NCI-H2196 (cell line): ENCODE results near the gene ARHGAP4.

Experiments
- DNase-seq: peaks from one replicate; lab custom pipeline; 2025; ENCODE audit not compliant: unreplicated experiment; lab: John Stamatoyannopoulos, UW

ARHGAP4 gene

GRCh38 chrX:153908219-153908860, 17.7 kb downstream of the ARHGAP4 start:
- DNase-seq: no peak

DNA sequence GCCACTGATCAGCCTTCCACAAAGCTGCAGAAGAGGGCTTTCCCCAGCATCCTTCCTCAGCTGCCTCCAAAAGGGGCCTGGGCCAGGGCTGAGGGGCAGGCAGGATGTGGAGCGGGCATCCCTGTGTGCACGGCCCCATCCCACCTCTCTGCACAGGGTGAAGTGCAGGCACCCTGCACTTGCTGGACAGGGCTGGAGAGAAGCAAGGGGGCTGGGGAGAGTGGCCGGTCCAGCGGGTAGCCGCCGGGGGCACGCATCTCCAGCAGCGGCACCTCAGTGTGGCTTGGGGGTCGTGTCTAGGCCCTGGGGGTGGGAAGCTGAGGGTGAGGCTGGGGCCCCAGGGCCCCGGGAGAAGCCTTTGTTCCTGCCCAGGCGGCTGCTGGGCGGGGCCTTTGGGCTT, 18.6 kb downstream of the ARHGAP4 start:
- DNase-seq: no peak

- no peak for DNase-seq
Measured at GRCh38 chrX:153906126-153906917, 19.7 kb downstream of the ARHGAP4 start.

GRCh38 chrX:153905481-153906095, 20.5 kb downstream of the ARHGAP4 start:
- no peak for DNase-seq

DNA sequence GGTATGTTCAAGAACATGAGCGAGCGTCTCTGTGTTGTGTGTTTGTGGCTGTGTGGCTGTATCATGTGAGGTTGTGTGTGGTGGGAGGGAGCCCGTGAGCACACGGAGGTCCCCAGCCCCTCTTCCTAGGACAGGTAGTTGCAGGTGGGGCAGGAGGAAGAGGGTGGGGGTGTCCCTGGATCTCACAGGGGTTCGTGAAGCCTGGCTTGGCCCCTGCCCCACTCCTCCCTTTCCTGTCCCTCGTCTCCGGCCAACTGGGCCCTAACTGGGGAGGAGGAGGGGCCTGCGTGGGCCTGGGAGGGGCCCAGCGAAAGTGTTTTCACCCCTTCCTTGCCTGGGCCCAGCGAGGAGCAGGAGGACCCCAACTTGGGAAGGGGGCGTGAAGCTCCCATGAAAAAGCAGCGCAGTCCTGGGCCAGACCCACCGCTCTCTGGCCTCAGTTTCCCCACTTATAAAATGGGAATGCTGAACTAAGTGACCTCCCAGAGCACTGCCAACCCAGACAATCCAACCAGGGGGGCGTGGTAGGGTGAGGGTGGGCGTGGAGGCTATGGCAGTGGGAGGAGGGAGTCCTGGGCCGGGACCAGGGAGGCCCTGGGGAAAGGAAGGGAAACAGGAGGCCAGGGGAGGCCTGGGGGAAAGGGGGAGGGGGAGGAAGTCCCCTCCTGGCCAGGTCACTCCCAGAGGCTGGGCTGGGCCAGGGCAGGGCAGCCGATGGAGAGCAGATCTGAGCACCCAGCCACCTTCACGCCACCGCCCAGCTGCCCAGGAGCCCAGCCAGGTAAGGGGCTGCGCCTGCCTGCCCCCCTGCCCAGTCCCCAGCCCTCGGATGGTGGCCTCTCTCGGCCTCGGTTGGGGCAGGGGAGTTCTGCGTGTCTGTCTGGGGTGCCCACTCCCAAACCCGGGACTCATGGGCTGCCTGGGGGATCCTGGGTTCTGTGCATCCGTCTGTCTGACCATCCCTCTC, 21.8 kb downstream of the ARHGAP4 start, which contains the start of gene AVPR2:
TSS of gene AVPR2 (plus strand) at position 683 of the 967 bp plus-strand sequence. CDS start 473 bp downstream, outside the sequence.
- DNase-seq: no peak

DNA sequence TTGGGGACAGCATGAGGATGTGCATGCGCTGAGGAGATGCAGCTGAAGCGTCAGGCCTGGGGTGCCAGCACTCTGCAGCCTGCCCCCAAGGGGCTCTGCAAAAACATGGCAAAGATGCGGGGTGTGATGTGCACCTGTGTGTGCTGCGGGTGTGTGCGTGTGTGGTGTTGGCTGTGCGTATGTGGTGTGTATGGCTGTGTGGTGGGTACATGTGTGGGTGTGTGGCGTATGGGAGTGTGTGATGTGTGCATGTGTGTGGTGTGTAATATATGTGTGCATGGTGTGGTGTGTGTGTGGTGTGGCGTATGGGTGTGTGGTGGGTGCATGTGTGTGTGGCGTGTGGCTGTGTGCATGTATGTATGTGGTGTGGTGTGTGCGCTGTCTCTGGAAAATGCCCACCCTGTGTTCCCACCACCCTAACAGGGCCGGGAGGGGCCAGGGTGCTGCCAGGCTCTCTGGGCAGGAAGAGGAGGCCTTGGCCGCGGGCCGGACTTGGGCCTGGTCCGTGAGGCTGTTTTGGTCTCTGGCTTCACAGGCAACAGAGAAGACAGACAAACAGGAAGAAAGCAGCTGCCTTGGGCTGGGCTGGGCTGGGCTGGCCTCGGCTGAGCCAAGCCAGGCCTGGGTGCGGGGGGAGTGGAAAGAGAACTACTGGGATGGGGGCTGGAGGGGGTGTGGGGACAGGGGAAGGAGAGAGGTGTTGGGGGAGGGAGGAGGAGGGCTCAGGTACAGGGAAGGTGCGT, 22.7 kb downstream of the ARHGAP4 start:
- no peak for DNase-seq

GRCh38 chrX:153902385-153902784, 23.7 kb downstream of the ARHGAP4 start:
- no peak for DNase-seq

GRCh38 chrX:153901753-153902140, 24.3 kb downstream of the ARHGAP4 start:
- no peak for DNase-seq

DNA sequence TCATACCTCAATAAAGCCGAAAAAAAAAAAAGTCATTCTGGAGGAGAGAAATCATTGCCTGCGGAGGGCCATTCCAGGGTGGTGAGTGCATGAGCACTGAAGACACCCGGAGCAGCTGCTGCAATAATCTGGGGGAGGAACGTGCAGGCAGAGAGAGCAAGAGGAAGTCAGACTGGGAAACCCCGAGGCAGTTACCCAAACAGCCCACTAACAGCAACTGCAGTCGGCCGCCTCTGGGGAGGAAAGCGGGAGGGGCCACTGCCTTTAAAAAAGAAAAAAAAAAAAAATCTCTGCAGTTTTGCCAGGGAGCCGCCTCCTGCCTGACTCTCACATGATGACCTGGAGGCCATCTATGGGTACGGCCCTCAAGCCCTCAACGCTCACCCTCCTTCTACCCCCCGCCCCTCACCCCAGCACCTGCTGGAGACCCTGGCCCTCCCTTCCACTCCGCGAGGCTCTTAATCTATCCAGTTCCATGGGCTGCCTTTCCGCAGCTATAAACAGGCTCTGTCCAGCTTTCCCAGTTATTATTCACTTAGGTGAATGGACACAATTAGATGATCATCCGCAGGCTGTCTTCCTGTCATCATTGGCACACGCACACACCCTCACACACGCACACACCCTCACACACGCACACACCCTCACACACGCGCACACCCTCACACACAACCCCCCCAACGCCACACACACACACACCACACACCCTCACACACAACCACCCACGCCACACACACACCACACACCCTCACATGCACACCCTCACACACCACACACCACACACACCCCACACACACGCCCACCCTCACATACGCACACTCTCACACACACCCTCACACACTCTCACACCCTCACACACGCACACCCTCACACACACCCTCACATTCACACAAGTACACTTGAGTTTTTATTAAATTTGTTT, 25.0 kb downstream of the ARHGAP4 start:
- no peak for DNase-seq

- no peak for DNase-seq
Measured at GRCh38 chrX:153897899-153898298, 28.2 kb downstream of the ARHGAP4 start.

GRCh38 chrX:153889123-153889522, 36.9 kb downstream of the ARHGAP4 start:
- no peak for DNase-seq

DNA sequence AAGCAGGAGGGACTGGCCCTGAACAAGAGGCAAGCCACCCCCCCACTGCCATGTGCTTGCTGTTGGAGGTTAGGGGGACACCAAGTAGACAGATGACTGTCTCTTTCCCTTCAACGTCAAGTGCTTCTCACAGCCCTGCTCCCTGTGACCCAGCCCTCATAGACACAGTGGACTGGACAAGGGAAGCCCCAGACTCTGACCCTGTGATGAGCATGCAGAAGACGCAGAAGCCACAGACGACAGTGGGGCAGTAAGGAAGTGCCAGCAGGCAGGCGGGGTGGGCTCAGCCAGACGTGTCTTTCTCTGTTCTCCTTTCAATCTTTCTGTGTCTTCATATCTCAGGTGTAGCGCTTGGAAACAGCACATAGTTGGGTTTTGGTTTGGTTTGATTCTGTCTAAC, 37.7 kb downstream of the ARHGAP4 start:
- DNase-seq: no peak

DNA sequence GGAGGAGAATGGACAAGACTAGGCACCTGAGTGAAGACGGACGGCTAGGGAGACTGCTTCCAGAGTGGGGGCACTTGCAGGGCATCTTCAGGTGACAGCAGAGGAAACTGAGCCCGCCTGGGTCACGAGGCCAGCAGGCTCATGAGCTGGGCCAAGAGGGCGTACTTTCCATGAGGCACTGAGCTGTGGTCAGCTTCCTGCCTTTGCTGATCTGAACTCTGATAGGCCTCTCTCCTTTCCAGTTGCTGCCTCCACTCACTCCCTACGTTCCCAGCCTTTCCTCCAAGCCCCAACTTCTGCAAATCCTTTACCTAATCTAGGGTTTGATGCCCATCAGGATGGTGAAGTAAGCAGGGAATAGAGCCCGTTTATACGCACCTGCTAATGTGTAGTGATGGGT, 38.7 kb downstream of the ARHGAP4 start:
- DNase-seq: no peak

DNA sequence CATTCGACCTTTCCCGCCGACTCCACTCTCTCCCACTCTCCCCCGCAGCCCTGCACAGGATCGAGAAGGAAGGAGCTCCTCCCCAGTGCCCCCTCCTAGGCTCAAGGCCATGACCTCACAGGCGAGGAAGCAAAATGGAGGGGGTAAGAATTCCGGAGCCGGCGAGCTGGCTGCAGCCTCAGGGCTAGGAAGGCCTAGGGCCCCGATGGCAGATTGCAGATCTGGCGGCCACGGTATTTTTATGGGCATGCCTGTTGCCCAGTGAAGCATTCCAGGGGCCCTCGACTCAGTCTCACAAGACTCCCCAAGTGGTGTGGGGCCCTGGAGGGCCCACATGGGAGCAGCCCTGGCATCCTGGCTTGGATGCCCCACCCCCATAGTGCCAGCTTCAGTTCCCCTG, 39.1 kb downstream of the ARHGAP4 start:
- DNase-seq: no peak

- peak; percentile 13 for DNase-seq
Measured at GRCh38 chrX:153885968-153886903, 39.8 kb downstream of the ARHGAP4 start, which contains the start of gene L1CAM. TSS of gene L1CAM (minus strand) at chrX:153886173. CDS start at chrX:153875836, 10,337 bp downstream.

DNA sequence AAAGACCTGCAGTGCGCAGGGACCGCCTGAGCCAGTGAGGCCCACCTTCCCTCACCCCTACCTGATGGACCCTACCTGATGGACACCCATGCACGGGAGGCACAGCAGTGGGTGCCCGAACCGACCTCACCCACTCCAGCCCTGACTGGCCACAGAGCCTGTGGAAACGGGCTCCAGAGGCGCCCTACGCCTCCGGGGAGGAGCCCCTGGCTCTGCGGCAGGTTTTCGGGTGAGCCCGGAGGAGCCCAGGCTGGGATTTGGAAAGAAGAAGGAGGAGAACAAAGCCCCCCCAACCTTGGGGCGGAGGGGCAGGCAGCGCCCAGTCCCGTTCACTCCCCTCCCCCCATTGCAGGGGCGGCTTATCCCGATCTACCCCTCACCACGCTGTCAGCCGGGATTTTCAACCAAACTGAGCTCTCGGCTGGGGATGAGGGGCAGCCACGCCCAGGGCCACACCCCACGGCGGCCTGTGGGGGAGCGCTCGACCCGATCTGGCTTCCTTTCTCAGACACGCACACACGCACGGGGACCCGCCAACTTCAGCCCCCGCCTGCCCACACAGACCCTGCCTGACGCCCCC, 40.8 kb downstream of the ARHGAP4 start:
- no peak for DNase-seq

DNA sequence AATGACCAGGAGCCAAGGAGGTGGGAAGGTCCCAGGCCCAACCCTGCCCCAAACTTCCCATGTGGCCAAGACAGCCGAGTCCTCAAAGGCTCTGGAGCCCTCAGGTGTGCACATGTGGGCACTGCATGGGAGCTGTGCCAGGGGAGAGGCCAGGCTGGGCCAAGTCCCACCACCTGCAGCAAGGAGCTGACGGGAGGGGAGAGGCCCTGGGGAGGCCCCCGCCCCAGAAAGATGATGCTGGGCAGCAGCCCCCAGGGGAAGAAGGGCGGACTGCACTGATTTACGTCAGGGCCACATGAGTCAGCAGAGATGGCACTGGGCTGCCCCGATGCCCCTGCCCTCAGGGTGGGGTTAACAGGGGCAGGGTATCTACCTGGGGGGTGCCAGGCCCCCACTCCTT, 41.5 kb downstream of the ARHGAP4 start:
- DNase-seq: peak; percentile 35

DNA sequence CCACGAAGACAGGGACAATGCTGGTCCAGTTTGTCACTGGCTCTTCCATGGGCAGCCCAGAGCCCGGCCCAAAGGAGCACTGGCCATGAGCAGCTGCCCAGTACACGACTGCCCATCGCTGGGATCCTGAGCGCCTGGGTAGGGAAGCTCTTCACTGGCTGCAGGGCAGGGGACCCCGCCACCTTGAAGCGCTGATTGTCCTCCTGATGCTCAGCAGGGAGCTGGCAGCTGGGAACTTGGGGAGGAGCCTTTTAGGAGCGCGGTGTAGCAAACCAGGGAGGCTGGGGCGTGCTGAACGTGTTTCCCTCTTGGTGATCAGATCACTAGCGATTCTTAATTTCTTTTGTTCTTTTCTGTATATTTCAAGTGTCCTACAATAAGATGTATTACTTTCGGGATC, 41.9 kb downstream of the ARHGAP4 start:
- no peak for DNase-seq
